Activated CD8-positive, alpha-beta T cell treated with anti-CD3 and anti-CD28 coated beads, Interleukin-2, amount 10 ng/mL, durations not matched to agents 7 days and 5 days (primary cell): ENCODE data around the gene DENND1A. TPM values are rescaled to one million over a fixed set of nuclear protein-coding genes. Genes with fewer than 3 reads are reported as not detected.

ENCODE experiments used
- ATAC-seq: fragments of 150-1000 bp; cut with Tn5 transposase; one replicate; pipeline ENCODE4 v1.10.0; 2021; ENCODE audit warnings: moderate library complexity
- CTCF ChIA-PET: fragments of 350-600 bp; sonication (Branson Sonifier 250); formaldehyde crosslinking; loops from one replicate; lab custom pipeline; 2021; ENCODE audit warnings: antibody characterized with exemption; lab: Charles Lee
- POLR2A ChIA-PET: fragments of 350-600 bp; sonication (Branson Sonifier 250); formaldehyde crosslinking; loops from one replicate; lab custom pipeline; 2021; ENCODE audit warnings: antibody characterized with exemption; lab: Charles Lee
- DNase-seq: peaks from one replicate; pipeline ENCODE4 v3.0.0-alpha.2; 2020
- H3K27ac Mint-ChIP-seq: one replicate; pipeline ENCODE4 v1.8.0; 2021; ENCODE audit warnings: mild to moderate bottlenecking, mixed read lengths
- H3K27me3 Mint-ChIP-seq: one replicate; pipeline ENCODE4 v1.8.0; 2021; ENCODE audit warnings: low read depth, mixed read lengths
- H3K36me3 Mint-ChIP-seq: one replicate; pipeline ENCODE4 v1.8.0; 2021; ENCODE audit warnings: low read depth, mixed read lengths
- H3K4me1 Mint-ChIP-seq: one replicate; pipeline ENCODE4 v1.8.0; 2021; ENCODE audit warnings: low read depth, mixed read lengths
- H3K4me3 Mint-ChIP-seq: one replicate; pipeline ENCODE4 v1.8.0; 2021; ENCODE audit warnings: mild to moderate bottlenecking, mixed read lengths
- H3K9me3 Mint-ChIP-seq: one replicate; pipeline ENCODE4 v1.8.0; 2022; ENCODE audit warnings: mixed read lengths; ENCODE audit not compliant: insufficient read depth
- total RNA-seq, 2 experiments: library from RNA; stranded (reverse); gene quantifications; one replicate each; pipeline ENCODE4 v1.2.3, GENCODE V29; 2021

Gene DENND1A
- total RNA-seq, 2 experiments from 2014 or later, result 13.0 to 15.5 TPM

DNA sequence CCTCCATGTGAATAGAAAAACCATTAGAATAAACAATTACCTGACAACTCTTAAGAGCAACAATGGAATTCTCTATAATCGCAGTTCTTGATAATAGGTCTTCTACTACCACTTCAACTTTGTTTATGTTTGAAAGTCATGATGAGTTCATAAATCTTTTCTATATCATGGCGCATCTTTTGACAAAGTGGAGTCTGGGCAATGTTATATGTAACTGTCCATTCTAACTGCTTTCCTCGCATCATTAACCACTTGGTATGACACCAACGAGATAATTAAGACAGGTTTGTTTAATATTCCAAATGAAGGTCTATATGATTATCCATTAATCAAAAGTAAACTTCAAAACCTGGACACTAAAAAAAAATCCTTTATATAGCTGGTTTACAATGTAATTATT lies 272.0 kb downstream of the DENND1A start:
- H3K4me1 Mint-ChIP-seq, result peaks cover 4% of the 10 kb centered on the region
- H3K27ac Mint-ChIP-seq, result no peak overlapping the region
- DNase-seq, result no peak
- ChIA-PET POLR2A (no interaction called here), CTCF (no interaction called here)
- no peak overlapping the region for H3K4me3 Mint-ChIP-seq
- peaks cover 15% of the 10 kb centered on the region for H3K9me3 Mint-ChIP-seq
- no peaks in the 10 kb centered on the region for H3K27me3 Mint-ChIP-seq
- H3K36me3 Mint-ChIP-seq, result peaks cover 15% of the 10 kb centered on the region
- ATAC-seq, result no peak

GRCh38 chr9:123657099-123657498 lies 272.8 kb downstream of the DENND1A start:
- POLR2A ChIA-PET, result interaction anchor here (0.7 kb wide), 1 partner anchor 463 kb away, joined by 5 read pairs; no protein-coding TSS in a partner anchor

GRCh38 chr9:123656565-123656964 lies 273.4 kb downstream of the DENND1A start:
- Mint-ChIP-seq H3K9me3 (peaks cover under 1% of the 10 kb centered on the region), H3K27me3 (no peaks in the 10 kb centered on the region), H3K4me3 (no peak overlapping the region), H3K27ac (no peak overlapping the region), H3K36me3 (peaks cover 6% of the 10 kb centered on the region), H3K4me1 (peaks cover 4% of the 10 kb centered on the region)
- no peak for DNase-seq
- CTCF ChIA-PET, result no interaction called here
- no peak for ATAC-seq
- POLR2A ChIA-PET, result interaction anchor here (0.7 kb wide), 1 partner anchor 22 kb away, joined by 3 read pairs; no protein-coding TSS in a partner anchor

More at GRCh38 chr9:123657099-123657498, 272.8 kb downstream of the DENND1A start:
- ATAC-seq (no peak), DNase-seq (no peak)
- H3K36me3 Mint-ChIP-seq, result peaks cover 8% of the 10 kb centered on the region
- no peak overlapping the region for H3K27ac Mint-ChIP-seq
- peaks cover 4% of the 10 kb centered on the region for H3K4me1 Mint-ChIP-seq
- CTCF ChIA-PET, result no interaction called here
- H3K4me3 Mint-ChIP-seq, result no peak overlapping the region
- H3K27me3 Mint-ChIP-seq, result no peaks in the 10 kb centered on the region
- peaks cover 6% of the 10 kb centered on the region for H3K9me3 Mint-ChIP-seq

DNA sequence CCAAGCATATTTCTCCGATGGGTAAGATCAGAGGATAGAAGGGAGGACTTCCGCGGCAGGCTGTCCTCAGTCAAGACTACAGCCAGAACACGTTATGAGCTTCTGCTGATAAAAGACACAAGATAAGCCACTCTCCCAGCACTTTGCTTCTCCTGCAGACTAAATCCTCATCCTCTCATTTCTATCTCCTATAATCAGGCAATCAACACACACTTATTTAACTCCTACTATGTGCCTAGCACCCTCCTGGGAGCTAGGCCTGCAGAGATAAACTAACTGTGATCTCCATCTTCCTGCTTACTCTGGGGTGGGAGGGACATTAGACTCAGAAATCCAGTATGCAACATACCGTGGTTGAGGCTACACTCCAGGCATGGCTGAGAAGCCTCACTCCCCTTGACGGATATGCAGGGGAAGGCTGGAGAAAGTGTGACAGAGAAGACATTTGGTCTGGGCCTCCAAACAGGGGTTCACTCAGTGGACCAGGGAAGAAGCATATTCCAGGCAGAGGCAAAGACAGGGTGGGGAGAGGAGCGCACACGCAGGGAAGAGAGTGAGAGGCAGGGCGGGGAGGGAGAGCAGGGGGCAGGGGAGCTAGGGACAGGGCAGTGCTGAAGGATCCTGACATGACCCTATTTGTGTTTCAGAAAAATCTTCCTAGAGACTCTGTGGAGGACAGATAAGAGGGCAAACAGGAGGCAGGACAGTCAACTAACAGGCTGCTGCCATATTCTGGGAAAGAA lies 274.1 kb downstream of the DENND1A start:
- Mint-ChIP-seq H3K4me3 (no peak overlapping the region), H3K36me3 (peaks cover 7% of the 10 kb centered on the region), H3K4me1 (peaks cover 4% of the 10 kb centered on the region), H3K27me3 (no peaks in the 10 kb centered on the region), H3K27ac (no peak overlapping the region), H3K9me3 (no peaks in the 10 kb centered on the region)
- ChIA-PET POLR2A (interaction anchor here (0.7 kb wide), 1 partner anchor 22 kb away, joined by 3 read pairs; no protein-coding TSS in a partner anchor), CTCF (no interaction called here)
- ATAC-seq (no peak), DNase-seq (no peak)

- Mint-ChIP-seq H3K36me3 (peaks cover 7% of the 10 kb centered on the region), H3K27ac (no peak overlapping the region), H3K27me3 (no peaks in the 10 kb centered on the region), H3K9me3 (no peaks in the 10 kb centered on the region), H3K4me3 (no peak overlapping the region), H3K4me1 (peaks cover 6% of the 10 kb centered on the region)
- ChIA-PET POLR2A (no interaction called here), CTCF (no interaction called here)
- ATAC-seq (no peak), DNase-seq (no peak)
Observed at GRCh38 chr9:123654994-123655637, 274.8 kb downstream of the DENND1A start.

- ChIA-PET CTCF (no interaction called here), POLR2A (no interaction called here)
- no peak for ATAC-seq
- DNase-seq, result no peak
- Mint-ChIP-seq H3K4me1 (peaks cover 13% of the 10 kb centered on the region), H3K4me3 (no peak overlapping the region), H3K27ac (no peak overlapping the region), H3K36me3 (peaks cover 7% of the 10 kb centered on the region), H3K9me3 (no peaks in the 10 kb centered on the region), H3K27me3 (no peaks in the 10 kb centered on the region)
Observed at GRCh38 chr9:123654218-123654993, 275.5 kb downstream of the DENND1A start.

- no peak for ATAC-seq
- no peak overlapping the region for H3K27ac Mint-ChIP-seq
- peaks cover 9% of the 10 kb centered on the region for H3K4me1 Mint-ChIP-seq
- no peak overlapping the region for H3K4me3 Mint-ChIP-seq
- ChIA-PET POLR2A (no interaction called here), CTCF (no interaction called here)
- peaks cover 12% of the 10 kb centered on the region for H3K36me3 Mint-ChIP-seq
- H3K9me3 Mint-ChIP-seq, result peaks cover 6% of the 10 kb centered on the region
- no peak for DNase-seq
- H3K27me3 Mint-ChIP-seq, result no peaks in the 10 kb centered on the region
Observed at GRCh38 chr9:123652416-123652815, 277.5 kb downstream of the DENND1A start.

- Mint-ChIP-seq H3K27ac (no peak overlapping the region), H3K9me3 (peaks cover 6% of the 10 kb centered on the region), H3K27me3 (no peaks in the 10 kb centered on the region), H3K36me3 (peaks cover 12% of the 10 kb centered on the region), H3K4me3 (no peak overlapping the region), H3K4me1 (peaks cover 9% of the 10 kb centered on the region)
- POLR2A ChIA-PET, result no interaction called here
- CTCF ChIA-PET, result no interaction called here
- ATAC-seq (no peak), DNase-seq (no peak)
Observed at GRCh38 chr9:123651871-123652270, 278.1 kb downstream of the DENND1A start.

DNA sequence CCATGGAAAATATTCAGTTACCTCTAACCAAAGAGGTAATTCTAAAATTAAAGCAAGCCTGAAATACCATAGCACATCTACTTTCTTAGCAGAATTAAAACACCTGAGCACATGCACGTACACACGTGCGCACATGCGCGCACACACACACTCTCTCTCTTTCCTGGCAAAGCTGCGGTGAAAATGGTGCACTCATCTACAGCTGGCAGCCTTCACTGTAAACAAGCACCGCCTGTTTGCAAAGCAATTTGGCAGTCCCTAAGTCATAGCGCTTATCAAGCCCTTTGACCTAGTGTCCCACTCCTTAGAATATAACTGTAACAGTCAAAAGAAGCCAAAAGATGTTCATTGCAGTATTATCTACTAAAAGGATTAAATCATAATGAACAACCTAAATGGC lies 278.7 kb downstream of the DENND1A start:
- Mint-ChIP-seq H3K4me3 (no peak overlapping the region), H3K9me3 (peaks cover 6% of the 10 kb centered on the region), H3K27ac (no peak overlapping the region), H3K4me1 (peaks cover 9% of the 10 kb centered on the region), H3K36me3 (peaks cover 14% of the 10 kb centered on the region), H3K27me3 (no peaks in the 10 kb centered on the region)
- no peak for DNase-seq
- CTCF ChIA-PET, result no interaction called here
- POLR2A ChIA-PET, result no interaction called here
- no peak for ATAC-seq

- Mint-ChIP-seq H3K27ac (no peak overlapping the region), H3K36me3 (peaks cover 17% of the 10 kb centered on the region), H3K9me3 (peaks cover 6% of the 10 kb centered on the region), H3K27me3 (no peaks in the 10 kb centered on the region), H3K4me1 (peaks cover 9% of the 10 kb centered on the region), H3K4me3 (no peak overlapping the region)
- DNase-seq (no peak), ATAC-seq (peak; percentile 60)
- ChIA-PET POLR2A (no interaction called here), CTCF (no interaction called here)
Observed at GRCh38 chr9:123649909-123650308, 280.0 kb downstream of the DENND1A start.

DNA sequence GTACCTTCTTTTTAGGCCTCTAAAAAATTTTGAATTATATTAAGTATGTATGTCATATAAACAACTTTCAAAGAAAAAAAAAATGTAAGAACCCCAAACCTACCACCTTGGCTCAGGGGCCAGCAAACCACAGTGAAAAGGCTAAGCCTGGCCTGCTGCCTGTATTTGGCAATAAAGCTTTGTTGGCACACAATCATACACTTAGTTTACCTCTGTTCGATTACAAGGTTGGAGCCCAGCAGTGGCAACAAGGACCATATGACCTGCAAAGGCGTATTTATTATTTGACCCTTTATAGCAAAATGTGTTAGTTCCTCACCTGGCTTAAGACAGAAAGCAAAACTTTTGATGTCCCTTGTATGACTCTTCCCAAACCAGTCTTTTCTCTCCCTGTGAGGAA lies 282.8 kb downstream of the DENND1A start:
- ChIA-PET CTCF (interaction anchor here (1.3 kb wide), 1 partner anchor 9 kb away, joined by 4 read pairs; no protein-coding TSS in a partner anchor), POLR2A (no interaction called here)
- peaks cover 19% of the 10 kb centered on the region for H3K36me3 Mint-ChIP-seq
- ATAC-seq (no peak), DNase-seq (no peak)
- H3K27me3 Mint-ChIP-seq, result peaks cover 6% of the 10 kb centered on the region
- no peak overlapping the region for H3K4me3 Mint-ChIP-seq
- H3K27ac Mint-ChIP-seq, result no peak overlapping the region
- H3K4me1 Mint-ChIP-seq, result peaks cover 9% of the 10 kb centered on the region
- peaks cover 6% of the 10 kb centered on the region for H3K9me3 Mint-ChIP-seq

DNA sequence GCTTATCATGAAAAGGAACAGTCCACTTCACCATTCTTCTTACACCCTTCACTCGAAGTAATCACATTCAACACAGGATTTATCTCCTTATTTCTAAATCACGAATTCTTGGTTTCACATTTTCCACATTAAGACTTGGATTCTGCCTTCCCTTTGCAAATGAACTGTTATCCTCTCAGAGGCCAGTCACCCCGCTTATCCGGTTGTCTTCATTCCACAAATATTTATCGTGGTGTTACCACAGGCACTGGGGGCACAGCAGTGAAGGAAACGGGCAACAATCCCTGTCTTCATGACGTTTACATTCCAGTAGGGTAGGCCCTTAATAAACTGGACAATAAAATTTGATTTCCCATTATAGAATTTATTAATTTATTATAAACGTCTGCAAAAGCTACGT lies 284.2 kb downstream of the DENND1A start:
- Mint-ChIP-seq H3K4me3 (no peak overlapping the region), H3K27ac (no peak overlapping the region), H3K9me3 (peaks cover 6% of the 10 kb centered on the region), H3K27me3 (peaks cover 11% of the 10 kb centered on the region), H3K36me3 (peaks cover 12% of the 10 kb centered on the region), H3K4me1 (peaks cover 20% of the 10 kb centered on the region)
- CTCF ChIA-PET, result no interaction called here
- ATAC-seq (no peak), DNase-seq (no peak)
- POLR2A ChIA-PET, result no interaction called here
